Measurements from ENCODE around the gene SNX8. TPM values are rescaled to one million over a fixed set of nuclear protein-coding genes. Genes with fewer than 3 reads are reported as not detected.
A peak's percentile ranks its signal among the peaks of the same experiment; 100 is the strongest.

SNX8 gene
- total and polyA plus RNA-seq, 2 of the 13 experiments (the other 11 are each of a cell fraction or from before 2014, with no cell fraction given) = 20.6 to 45.2 TPM

GRCh38 chr7:2209146-2209960, 104.9 kb downstream of the SNX8 start (continued):
- peak; percentile 70; the same call in 1 of the 2 replicates for TF ChIP-seq ZBTB33 (CRISPR knock-in tag; IDR thresholded peaks at IDR 0.05)
- TF ChIP-seq RORA (CRISPR knock-in tag; IDR thresholded peaks at IDR 0.05) = no peak
- TF ChIP-seq, protein P1, sequence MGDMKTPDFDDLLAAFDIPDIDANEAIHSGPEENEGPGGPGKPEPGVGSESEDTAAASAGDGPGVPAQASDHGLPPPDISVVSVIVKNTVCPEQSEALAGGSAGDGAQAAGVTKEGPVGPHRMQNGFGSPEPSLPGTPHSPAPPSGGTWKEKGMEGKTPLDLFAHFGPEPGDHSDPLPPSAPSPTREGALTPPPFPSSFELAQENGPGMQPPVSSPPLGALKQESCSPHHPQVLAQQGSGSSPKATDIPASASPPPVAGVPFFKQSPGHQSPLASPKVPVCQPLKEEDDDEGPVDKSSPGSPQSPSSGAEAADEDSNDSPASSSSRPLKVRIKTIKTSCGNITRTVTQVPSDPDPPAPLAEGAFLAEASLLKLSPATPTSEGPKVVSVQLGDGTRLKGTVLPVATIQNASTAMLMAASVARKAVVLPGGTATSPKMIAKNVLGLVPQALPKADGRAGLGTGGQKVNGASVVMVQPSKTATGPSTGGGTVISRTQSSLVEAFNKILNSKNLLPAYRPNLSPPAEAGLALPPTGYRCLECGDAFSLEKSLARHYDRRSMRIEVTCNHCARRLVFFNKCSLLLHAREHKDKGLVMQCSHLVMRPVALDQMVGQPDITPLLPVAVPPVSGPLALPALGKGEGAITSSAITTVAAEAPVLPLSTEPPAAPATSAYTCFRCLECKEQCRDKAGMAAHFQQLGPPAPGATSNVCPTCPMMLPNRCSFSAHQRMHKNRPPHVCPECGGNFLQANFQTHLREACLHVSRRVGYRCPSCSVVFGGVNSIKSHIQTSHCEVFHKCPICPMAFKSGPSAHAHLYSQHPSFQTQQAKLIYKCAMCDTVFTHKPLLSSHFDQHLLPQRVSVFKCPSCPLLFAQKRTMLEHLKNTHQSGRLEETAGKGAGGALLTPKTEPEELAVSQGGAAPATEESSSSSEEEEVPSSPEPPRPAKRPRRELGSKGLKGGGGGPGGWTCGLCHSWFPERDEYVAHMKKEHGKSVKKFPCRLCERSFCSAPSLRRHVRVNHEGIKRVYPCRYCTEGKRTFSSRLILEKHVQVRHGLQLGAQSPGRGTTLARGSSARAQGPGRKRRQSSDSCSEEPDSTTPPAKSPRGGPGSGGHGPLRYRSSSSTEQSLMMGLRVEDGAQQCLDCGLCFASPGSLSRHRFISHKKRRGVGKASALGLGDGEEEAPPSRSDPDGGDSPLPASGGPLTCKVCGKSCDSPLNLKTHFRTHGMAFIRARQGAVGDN (CRISPR knock-in tag; IDR thresholded peaks at IDR 0.05) = peak; percentile 46; the same call in 1 of the 2 replicates
- TF ChIP-seq ZBTB38 (CRISPR knock-in tag; IDR thresholded peaks at IDR 0.05) = peak; percentile 33; the same call in 1 of the 2 replicates
- TF ChIP-seq TFDP2 (CRISPR knock-in tag; IDR thresholded peaks at IDR 0.05) = no peak
- TF ChIP-seq DNMT1 (CRISPR knock-in tag; IDR thresholded peaks at IDR 0.05) = 0 out of 2 replicates have a peak, but pooled peaks have one; percentile 30

Measured in HepG2 (cell line).